ACHN (cell line): Measurements from ENCODE around the gene ACHE.
A peak's percentile ranks its signal among the peaks of the same experiment; 100 is the strongest.

Experiments used
- DNase-seq: peaks from one replicate; pipeline ENCODE4 v3.0.0-alpha.2; 2015
- in situ Hi-C: cut with HindIII; loops from 2 replicates; pipeline ENCODE4 v1.10.0; 2017; ENCODE audit warnings: low sequenced_read_pairs, low pct_ligation_motif_present, low pct_unique_long_range_greater_than_20kb

ACHE gene

DNA sequence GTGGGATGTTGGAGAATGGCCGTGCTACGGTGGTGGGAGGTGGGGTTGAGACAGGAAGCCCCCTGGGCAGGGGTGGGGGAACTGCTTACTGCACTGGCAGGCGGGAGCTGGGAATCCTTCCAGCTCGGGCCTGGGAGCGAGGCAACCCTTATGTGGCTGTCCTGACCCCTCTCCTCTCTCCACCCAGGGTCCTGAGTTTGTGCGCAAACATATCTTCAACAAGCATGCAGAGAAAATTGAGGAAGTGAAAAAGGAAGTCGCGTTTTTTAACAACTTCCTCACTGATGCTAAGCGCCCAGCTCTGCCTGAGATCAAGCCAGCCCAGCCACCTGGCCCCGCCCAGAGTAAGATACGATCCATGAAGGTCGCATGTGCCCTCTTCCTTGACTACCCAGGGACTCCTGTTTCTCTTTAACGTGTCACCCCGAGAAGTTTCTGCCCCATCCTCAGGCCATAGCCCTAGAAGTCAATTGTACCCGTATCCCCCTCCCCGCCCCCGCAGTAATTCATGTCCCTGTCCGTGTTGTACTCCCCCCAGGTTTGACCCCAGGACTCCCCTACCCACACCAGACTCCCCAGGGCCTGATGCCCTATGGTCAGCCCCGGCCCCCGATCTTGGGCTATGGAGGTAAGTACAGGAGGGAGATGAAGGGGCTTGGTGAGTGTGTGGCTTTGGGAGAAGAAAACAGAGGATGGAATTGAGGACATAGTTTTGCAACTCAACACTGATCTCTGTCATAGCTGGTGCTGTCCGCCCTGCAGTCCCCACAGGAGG is 8.0 kb downstream of the ACHE start:
- in situ Hi-C loops = loop anchor here (10.0 kb wide), 1 partner anchor 167 kb away; no protein-coding TSS in a partner anchor

DNA sequence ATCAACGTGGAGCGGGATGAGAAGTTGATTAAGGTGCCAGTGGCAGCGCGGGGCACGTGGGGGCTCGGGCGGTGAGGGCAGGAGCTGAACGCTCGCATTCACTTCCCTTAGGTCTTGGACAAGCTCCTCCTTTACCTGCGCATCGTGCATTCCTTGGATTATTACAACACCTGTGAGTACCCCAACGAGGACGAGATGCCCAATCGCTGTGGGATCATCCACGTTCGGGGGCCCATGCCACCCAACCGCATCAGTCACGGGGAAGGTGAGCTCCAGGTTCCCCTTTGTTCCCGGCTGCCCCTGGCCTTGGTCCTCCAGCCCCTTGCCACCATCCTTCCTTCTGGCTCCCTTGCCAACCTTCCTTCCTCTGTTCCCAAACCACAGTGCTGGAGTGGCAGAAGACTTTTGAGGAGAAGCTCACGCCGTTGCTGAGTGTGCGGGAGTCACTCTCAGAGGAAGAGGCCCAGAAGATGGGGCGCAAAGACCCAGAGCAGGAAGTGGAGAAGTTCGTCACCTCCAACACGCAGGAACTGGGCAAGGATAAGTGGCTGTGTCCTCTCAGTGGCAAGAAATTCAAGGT is 8.7 kb downstream of the ACHE start:
- no peak for DNase-seq
- in situ Hi-C loops = loop anchor here (10.0 kb wide), 1 partner anchor 168 kb away; no protein-coding TSS in a partner anchor

More for the DNA sequence above, 8.0 kb downstream of the ACHE start:
- DNase-seq = no peak

DNA sequence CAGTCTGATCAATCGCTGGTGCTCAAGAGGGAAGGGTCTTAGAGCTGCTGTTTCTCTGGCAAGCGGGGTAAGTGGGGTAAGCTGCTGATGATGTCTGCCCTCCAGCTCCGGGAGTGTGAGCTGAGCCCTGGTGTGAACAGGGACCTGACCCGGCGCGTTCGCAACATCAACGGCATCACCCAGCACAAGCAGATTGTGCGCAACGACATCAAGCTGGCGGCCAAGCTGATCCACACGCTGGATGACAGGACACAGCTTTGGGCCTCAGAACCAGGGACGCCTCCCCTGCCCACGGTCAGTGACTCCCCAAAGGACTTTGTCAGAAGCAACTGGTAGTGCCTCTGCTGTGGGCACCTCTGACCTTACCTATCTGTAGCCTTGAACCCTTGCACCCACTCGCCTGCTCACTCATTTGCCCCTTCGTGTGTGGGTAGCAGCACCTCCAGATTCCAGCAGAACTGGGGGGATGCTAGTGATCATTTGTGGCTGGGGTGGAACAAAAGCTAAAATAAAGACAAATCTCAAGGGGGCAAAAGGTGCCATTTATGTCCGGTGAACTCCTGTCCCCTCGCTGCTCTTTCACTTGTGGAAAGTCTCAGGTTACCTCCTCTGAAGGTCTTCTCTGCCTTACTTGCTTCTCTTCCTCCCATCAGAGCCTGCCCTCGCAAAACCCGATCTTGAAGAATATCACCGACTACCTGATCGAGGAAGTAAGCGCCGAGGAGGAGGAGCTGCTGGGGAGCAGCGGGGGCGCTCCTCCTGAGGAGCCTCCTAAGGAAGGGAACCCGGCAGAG is 9.3 kb downstream of the ACHE start:
- no peak for DNase-seq
- in situ Hi-C loops = loop anchor here (10.0 kb wide), 1 partner anchor 168 kb away; no protein-coding TSS in a partner anchor

GRCh38 chr7:100885440-100886141 is 10.1 kb downstream of the ACHE start:
- in situ Hi-C loops = loop anchor here (10.0 kb wide), 1 partner anchor 169 kb away; no protein-coding TSS in a partner anchor
- no peak for DNase-seq

- no peak for DNase-seq
- in situ Hi-C loops = loop anchor here (10.0 kb wide), 1 partner anchor 170 kb away; no protein-coding TSS in a partner anchor
Measured at GRCh38 chr7:100884736-100885439, 10.8 kb downstream of the ACHE start.

- in situ Hi-C loops = loop anchor here (10.0 kb wide), 1 partner anchor 172 kb away; no protein-coding TSS in a partner anchor
- no peak for DNase-seq
Measured at GRCh38 chr7:100882785-100883526, 12.7 kb downstream of the ACHE start.

GRCh38 chr7:100882201-100882600 is 13.5 kb downstream of the ACHE start:
- no peak for DNase-seq
- in situ Hi-C loops = loop anchor here (10.0 kb wide), 1 partner anchor 173 kb away; no protein-coding TSS in a partner anchor

DNA sequence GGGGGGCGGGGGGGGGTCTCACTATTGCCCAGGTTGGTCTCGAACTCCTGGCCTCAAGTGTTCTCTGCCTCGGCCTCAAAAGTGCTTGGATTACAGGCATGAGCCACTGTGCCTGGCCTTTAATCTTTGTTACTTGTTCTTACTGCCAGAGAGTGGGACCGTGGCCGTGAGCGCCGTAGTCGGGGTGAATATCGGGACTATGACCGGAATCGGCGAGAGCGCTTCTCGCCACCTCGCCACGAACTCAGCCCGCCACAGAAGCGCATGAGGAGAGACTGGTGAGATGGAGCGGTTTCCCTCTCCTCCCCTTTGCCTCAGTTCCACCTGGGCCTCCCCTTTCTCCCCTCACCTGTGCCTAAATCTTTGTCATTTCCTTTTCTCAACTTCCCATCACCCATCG is 14.6 kb downstream of the ACHE start:
- DNase-seq = no peak
- in situ Hi-C loops = loop anchor here (10.0 kb wide), 1 partner anchor 174 kb away; no protein-coding TSS in a partner anchor

DNA sequence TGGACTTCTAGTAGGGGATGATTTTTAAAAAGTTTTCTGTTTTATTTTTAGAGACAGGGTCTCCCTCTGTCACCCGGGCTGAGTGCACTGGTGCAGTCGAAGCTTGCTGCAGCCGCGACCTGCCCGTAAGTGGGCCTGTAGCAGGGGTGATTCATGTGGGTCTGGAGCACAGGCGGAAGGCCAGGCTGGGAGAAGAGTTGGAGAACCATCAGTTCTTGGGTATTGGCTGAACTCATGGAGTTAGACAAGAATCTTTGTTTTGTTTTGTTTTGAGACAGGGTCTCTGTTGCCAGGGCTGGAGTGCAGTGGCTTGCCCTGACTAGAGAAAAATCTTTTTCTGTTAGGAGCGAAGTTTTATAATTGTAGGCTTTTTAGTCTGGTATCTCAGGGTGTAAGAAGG is 15.0 kb downstream of the ACHE start:
- in situ Hi-C loops = loop anchor here (10.0 kb wide), 1 partner anchor 174 kb away; no protein-coding TSS in a partner anchor
- DNase-seq = no peak

DNA sequence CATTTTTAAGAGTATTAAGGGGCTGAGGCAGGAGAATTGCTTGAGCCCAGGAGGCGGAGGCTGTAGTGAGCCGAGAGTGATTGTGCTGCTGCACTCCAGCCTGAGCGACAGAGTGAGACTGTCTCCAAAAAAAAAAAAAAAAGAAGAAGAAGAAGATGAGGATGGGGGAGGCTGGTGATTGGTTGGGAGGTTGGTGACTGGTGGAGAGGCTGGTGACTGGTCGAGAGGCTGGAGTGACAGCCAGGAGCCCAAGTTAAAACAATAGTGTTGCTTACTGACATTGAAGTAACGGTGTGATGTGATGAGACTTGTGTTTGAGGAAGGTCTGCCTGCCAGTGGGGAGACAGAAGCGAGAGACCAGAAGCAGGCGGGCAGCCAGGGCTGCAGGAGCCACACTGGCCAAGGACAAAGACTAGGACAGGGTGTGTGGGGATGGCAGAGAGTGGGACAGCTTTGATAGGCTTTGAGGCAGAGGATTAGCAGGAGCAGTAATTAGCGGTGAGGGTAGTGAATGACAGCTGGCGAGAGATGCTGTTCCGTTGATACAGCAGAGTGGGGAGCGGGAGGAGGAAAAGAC is 15.9 kb downstream of the ACHE start:
- no peak for DNase-seq
- in situ Hi-C loops = loop anchor here (10.0 kb wide), 1 partner anchor 175 kb away; no protein-coding TSS in a partner anchor

- in situ Hi-C loops = no loop called here
- no peak for DNase-seq
Measured at GRCh38 chr7:100878685-100879084, 17.0 kb downstream of the ACHE start.

DNA sequence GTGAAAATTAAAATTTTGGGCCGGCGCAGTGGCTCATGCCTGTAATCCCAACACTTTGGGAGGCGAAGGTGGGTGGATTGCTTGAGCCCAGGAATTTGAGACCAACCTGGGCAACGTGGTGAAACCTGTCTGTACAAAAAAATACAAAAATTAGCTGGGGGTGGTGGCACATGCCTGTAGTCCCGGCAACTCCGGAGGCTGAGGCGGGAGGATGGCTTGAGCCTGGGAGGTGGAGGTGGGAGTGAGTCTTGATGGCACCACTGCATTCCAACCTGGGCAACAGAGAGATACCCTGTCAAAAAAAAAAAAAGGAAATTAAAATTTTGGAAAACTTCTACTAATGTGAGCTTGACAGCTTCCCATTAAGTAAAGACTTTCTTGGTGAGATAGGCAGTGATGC is 17.7 kb downstream of the ACHE start:
- DNase-seq = no peak
- in situ Hi-C loops = no loop called here

GRCh38 chr7:100875356-100875751 is 20.3 kb downstream of the ACHE start:
- DNase-seq = peak; percentile 35
- in situ Hi-C loops = no loop called here

DNA sequence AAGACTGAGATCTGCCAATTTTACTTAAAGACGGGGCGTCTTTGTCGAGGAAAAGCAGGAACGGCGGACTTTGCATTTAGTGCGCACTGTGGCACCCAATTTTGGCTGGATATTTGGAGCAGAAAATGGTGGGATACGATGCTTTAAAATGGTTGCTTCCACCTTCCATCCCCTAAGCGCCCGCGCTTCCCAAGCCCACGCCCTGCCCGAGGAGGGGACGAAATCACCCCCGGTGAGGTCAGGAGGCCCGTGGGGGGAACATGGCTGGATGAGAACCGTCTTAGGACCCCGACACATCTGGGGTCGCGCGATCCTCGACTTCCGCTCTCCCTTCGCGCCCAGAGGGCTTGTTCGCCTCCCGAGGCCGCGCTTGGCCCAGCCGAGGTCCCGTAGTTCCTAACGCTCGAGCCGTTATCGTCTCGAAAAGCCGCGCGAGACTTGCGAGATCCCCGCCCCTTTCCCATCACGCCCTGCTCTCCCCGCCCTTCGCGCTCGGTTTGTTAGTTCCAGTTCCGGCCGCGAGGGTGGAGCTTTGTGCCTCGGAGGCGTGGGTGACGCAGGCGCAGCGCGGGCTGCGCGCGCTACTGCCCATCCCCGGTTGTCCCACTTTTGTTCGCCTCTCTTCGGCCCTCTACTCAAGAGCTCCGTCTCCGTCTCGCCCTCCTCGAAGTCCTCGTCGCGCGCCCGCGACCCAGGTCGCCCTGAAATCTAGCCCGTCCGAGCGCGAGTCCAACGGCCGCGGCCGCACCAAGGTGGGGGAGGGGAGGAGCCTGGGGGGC is 20.9 kb downstream of the ACHE start, which contains the start of gene SRRT:
TSS of gene SRRT (plus strand) at position 527 of the 779 bp plus-strand sequence. CDS start 488 bp downstream, outside the sequence.
- peak; percentile 100 for DNase-seq
- in situ Hi-C loops = no loop called here

DNA sequence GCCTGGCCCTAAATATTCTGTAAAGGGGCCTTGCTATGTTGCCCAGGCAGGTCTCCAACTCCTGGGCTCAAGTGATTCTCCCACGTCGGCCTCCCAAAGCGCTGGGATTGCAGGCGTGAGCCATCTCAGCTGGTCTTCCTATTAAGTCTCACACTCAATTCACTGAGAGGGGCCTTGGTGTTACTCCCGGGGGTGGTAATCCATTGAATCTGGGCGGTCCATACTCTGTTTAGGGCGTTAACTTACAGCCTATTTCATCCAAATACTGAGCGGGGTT is 21.4 kb downstream of the ACHE start:
- in situ Hi-C loops = no loop called here

DNA sequence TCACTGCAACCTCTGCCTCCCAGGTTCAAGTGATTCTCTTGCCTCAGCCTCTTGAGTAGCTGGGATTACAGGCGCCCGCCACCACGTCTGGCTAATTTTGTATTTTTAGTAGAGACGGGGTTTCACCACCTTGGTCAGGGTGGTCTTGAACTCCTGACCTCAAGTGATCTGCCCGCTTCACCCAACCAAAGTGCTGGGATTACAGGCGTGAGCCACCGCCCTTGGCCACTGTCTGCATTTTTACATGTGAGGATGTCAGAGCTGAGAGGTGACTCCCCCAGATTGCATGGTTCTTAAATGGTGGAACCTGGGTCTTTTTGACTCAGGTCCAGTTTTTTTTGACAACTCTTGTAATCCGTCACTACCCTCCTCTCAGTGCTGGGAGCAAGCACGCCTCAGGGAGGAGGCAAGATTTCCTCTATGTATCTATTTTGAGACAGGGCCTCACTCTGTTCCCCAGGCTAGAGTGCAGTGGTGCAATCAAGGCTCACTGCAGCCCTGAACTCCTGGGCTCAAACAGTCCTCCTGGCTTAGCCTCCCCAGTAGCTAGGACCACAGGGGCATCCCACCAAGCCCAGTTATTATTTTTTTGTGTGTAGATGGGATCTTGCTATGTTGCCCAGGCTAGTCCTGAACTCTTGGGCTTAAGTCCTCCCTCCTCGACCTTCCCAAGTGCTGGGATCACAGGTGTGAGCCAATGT is 21.9 kb downstream of the ACHE start:
- in situ Hi-C loops = no loop called here
- no peak for DNase-seq

More for the DNA sequence above, 21.4 kb downstream of the ACHE start:
- no peak for DNase-seq
